ENCODE results near the gene HSD11B2. TPM values are rescaled to one million over a fixed set of nuclear protein-coding genes. Genes with fewer than 3 reads are reported as not detected.

HSD11B2 gene
- total and polyA plus RNA-seq, 8 donors = 1.4 to 11.3 (median 6.3) TPM

DNA sequence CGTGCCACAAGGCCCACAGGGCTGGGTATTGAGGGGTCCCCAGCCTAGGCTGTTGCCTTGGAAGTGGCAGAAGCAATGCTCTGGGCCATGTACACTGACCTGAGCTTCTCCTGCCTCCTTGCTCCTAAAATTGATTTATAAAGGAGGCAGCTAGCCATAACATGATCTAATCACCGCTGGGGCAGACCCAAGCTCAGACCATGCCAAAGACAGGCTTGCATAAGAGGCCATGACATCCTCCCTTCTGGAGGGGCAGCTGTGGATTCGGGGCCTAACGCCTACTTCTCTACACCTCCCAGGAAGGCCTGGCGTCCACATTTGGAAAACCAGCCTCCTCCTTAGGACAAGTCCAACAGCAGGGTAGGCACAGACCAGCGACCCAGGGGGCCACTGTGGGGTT lies 12.3 kb downstream of the HSD11B2 start:
- peaks cover 46 to 52% (median 50%) of the 10 kb centered on the region in 3 donors for H3K4me1 ChIP-seq
- WGBS, 2 donors = 80 to 81% methylated on average over 6 of the region's 6 CpGs
- H3K4me3 ChIP-seq = no peak overlapping the region
- intact Hi-C loops (cut with DNase I) = no loop called here
- no peak for FAIRE-seq
- H3K36me3 ChIP-seq = peaks cover 0 to 13% (median 0%) of the 10 kb centered on the region in 3 donors
- no peaks in the 10 kb centered on the region for H3K27me3 ChIP-seq
- DNase-seq = peak in 1 of 6 donors; percentile 58
- no peaks in the 10 kb centered on the region for H3K9me3 ChIP-seq
- TF ChIP-seq CTCF (IDR thresholded peaks at IDR 0.05) = no peak
- no peak for ATAC-seq
- H3K27ac ChIP-seq = no peak overlapping the region

DNA sequence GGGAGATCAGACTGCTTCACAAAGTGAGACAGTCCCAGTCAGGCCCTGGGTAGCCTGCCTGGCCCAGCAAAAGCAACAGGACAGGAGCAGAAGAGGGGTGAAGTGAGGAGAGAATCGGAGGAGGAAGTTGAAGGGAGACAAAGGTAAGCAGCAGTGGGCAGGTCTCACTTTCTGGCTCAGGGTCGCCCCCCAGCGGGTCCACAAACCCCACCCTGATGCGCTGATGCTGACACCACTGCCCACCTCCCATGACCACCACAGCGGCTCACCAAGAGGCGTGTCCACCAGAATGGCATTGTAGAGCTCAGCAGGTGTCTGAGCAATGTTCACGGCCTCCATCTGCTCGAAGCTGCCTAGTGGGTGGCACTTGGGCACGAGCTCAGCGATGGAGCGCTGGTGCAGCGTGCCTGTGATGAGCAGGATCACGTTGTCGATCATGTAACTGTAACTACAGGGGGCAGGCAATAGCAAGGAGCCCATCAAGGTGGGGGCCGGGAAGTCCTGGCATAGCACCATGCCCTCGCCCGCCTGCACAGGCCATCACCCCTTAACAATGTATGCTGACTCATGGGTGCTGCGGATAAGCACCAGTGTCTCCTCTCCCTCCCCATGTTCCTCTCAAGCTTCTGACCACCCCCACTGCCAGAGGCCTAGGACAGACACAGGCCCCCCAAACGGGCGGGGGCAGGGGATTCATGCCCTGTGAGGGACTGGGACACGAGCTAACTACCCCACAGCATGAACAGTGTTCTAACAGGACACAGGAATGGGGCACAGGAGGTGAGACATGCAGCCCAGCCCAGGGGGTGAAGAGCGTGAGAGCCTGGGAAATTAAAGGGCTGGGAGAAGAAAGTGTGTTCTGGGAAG lies 13.6 kb downstream of the HSD11B2 start:
- H3K9me3 ChIP-seq = no peaks in the 10 kb centered on the region
- no peak for TF ChIP-seq CTCF (IDR thresholded peaks at IDR 0.05)
- no peak overlapping the region for H3K27ac ChIP-seq
- no peaks in the 10 kb centered on the region for H3K27me3 ChIP-seq
- peaks cover 0 to 1% (median 0%) of the 10 kb centered on the region in 3 donors for H3K36me3 ChIP-seq
- no peak overlapping the region for H3K4me3 ChIP-seq
- H3K4me1 ChIP-seq = peaks cover 48 to 52% (median 50%) of the 10 kb centered on the region in 3 donors
- intact Hi-C loops (cut with DNase I) = no loop called here
- FAIRE-seq = no peak
- 84 to 87% methylated on average over 22 of the region's 22 CpGs for WGBS, 2 donors
- no peak for DNase-seq
- no peak for ATAC-seq

GRCh38 chr16:67445126-67445426 lies 14.2 kb downstream of the HSD11B2 start:
- intact Hi-C loops (cut with DNase I) = no loop called here
- DNase-seq (peak in 1 of 6 donors; percentile 59), FAIRE-seq (no peak), ATAC-seq (no peak)
- TF ChIP-seq CTCF (IDR thresholded peaks at IDR 0.05) = no peak
- H3K27me3 ChIP-seq = no peaks in the 10 kb centered on the region
- no peaks in the 10 kb centered on the region for H3K9me3 ChIP-seq
- no peak overlapping the region for H3K4me3 ChIP-seq
- whole genome bisulfite sequencing, 2 donors = 91 to 93% methylated on average over 7 of the region's 7 CpGs
- H3K4me1 ChIP-seq = peaks cover 50 to 52% (median 52%) of the 10 kb centered on the region in 3 donors
- peak overlapping the region in 1 of 4 donors; percentile 41 for H3K27ac ChIP-seq
- H3K36me3 ChIP-seq = no peaks in the 10 kb centered on the region

DNA sequence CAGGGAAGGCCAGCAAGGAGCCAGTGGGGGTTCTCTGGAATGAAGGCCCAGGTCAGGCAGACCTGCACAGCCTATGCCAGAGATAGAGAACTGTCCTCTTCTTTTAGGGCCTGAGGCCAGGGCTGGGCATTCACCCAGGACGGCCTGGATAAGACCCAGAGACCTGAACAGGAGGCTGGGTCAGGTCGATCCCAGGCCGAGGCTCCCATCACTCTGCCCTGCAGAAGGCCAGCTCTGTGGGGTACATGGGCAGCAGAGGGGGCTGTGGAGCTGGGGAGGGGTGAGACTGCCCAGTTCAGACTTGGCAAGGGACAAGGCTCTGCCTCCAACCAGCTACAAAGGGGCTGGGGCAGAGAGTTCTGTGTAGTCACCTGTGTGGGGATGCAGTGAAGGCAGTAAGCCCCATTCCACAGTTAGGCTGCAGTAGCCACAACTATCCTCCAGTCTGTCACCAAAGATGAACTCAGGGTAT lies 14.6 kb downstream of the HSD11B2 start:
- intact Hi-C loops (cut with DNase I) = no loop called here
- Histone ChIP-seq H3K36me3 (peaks cover 0 to 2% (median 0%) of the 10 kb centered on the region in 3 donors), H3K9me3 (no peaks in the 10 kb centered on the region), H3K27ac (peak overlapping the region in 1 of 4 donors; percentile 41), H3K4me3 (no peak overlapping the region), H3K4me1 (peaks cover 50 to 52% (median 52%) of the 10 kb centered on the region in 3 donors), H3K27me3 (no peaks in the 10 kb centered on the region)
- no peak for TF ChIP-seq CTCF (IDR thresholded peaks at IDR 0.05)
- WGBS, 2 donors = 15 to 22% methylated on average over 3 of the region's 3 CpGs
- peak in 1 of 4 donors; percentile 0 for ATAC-seq
- no peak for FAIRE-seq
- DNase-seq = peak in 2 of 6 donors; percentile 63 to 69
